Gastrocnemius medialis (tissue), 4 donors: Measurements from ENCODE around the gene GARRE1.

Experiments used
- POLR2A ChIP-seq, 2 donors: fragments of 450-650 bp; IDR thresholded peaks; one replicate each; pipeline ENCODE4 v1.6.1; 2017; ENCODE audit warnings: antibody characterized with exemption in 2 of 2, mild to moderate bottlenecking in 2 of 2, moderate library complexity in 2 of 2
- TF ChIP-seq, protein P1 (sequence below), 5 experiments: fragments of 450-650 bp in 3 of 5; fragments of 200-600 bp in 2 of 5; sonication (generic) in 2 of 5; IDR thresholded peaks in 4 of 5; conservative IDR thresholded peaks in 1 of 5; 1 replicate in 4 of 5; 2 replicates in 1 of 5; pipeline ENCODE4 v1.5.1; 2016 to 2019; ENCODE audit warnings: antibody characterized with exemption in 5 of 5, mild to moderate bottlenecking in 3 of 5, moderate library complexity in 3 of 5

- TF ChIP-seq, protein P1, sequence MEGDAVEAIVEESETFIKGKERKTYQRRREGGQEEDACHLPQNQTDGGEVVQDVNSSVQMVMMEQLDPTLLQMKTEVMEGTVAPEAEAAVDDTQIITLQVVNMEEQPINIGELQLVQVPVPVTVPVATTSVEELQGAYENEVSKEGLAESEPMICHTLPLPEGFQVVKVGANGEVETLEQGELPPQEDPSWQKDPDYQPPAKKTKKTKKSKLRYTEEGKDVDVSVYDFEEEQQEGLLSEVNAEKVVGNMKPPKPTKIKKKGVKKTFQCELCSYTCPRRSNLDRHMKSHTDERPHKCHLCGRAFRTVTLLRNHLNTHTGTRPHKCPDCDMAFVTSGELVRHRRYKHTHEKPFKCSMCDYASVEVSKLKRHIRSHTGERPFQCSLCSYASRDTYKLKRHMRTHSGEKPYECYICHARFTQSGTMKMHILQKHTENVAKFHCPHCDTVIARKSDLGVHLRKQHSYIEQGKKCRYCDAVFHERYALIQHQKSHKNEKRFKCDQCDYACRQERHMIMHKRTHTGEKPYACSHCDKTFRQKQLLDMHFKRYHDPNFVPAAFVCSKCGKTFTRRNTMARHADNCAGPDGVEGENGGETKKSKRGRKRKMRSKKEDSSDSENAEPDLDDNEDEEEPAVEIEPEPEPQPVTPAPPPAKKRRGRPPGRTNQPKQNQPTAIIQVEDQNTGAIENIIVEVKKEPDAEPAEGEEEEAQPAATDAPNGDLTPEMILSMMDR (IDR thresholded peaks at IDR 0.05 in 4 of 5, conservative IDR thresholded peaks at IDR 0.05 in 1 of 5), result no peak
- TF ChIP-seq POLR2A (IDR thresholded peaks at IDR 0.05), result no peak
Observed at GRCh38 chr19:34277244-34277643, 22.9 kb downstream of the GARRE1 start.
